ENCODE measurements around the gene PIGR.

- no peak for TF ChIP-seq CTCF (IDR thresholded peaks at IDR 0.05)
- no peak for TF ChIP-seq POLR2A (IDR thresholded peaks at IDR 0.05)
Measured at GRCh38 chr1:206961668-206962067, 15.4 kb upstream of the PIGR start.

Data from adrenal gland (tissue), 5 donors.